ENCODE data around the gene KLRF1.

The KLRF1 gene

DNA sequence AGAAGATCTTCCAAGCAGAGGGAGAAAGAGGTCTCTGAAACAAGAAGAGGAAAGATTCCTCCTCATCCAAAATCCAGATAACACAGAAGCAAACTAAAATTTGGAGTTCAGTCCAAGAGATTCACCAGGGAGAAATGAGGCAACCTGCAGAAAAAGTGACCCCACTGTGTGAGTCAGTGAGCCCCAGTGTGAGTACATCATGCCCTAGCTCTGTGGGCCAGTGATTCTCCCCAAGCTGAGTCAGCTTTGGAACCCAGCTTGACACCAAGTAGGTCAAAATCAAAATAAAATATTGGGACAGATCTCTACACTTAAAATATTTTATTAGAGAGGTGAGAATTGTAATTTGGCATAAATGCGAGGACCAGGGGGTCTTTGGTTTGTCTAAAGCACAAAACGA is 24.6 kb downstream of the KLRF1 start:
- no peaks in the 10 kb centered on the region for H3K9me3 ChIP-seq (ENCODE audit: low read length)
- no peaks in the 10 kb centered on the region for H3K4me1 ChIP-seq (ENCODE audit: insufficient read depth, low read length, severe bottlenecking)
- H4K20me1 ChIP-seq (ENCODE audit: insufficient read depth, low read length), result no peaks in the 10 kb centered on the region
- TF ChIP-seq EZH2 (IDR thresholded peaks at IDR 0.05; ENCODE audit: borderline replicate concordance, low read length), result no peak
- TF ChIP-seq, protein P1, sequence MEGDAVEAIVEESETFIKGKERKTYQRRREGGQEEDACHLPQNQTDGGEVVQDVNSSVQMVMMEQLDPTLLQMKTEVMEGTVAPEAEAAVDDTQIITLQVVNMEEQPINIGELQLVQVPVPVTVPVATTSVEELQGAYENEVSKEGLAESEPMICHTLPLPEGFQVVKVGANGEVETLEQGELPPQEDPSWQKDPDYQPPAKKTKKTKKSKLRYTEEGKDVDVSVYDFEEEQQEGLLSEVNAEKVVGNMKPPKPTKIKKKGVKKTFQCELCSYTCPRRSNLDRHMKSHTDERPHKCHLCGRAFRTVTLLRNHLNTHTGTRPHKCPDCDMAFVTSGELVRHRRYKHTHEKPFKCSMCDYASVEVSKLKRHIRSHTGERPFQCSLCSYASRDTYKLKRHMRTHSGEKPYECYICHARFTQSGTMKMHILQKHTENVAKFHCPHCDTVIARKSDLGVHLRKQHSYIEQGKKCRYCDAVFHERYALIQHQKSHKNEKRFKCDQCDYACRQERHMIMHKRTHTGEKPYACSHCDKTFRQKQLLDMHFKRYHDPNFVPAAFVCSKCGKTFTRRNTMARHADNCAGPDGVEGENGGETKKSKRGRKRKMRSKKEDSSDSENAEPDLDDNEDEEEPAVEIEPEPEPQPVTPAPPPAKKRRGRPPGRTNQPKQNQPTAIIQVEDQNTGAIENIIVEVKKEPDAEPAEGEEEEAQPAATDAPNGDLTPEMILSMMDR (IDR thresholded peaks at IDR 0.05; ENCODE audit: low read length), result no peak
- H2AFZ ChIP-seq (ENCODE audit: low read length), result no peak overlapping the region
- no peaks in the 10 kb centered on the region for H3K79me2 ChIP-seq (ENCODE audit: insufficient read depth, low read length)
- H3K27ac ChIP-seq (ENCODE audit: low read depth, low read length, poor library complexity, severe bottlenecking), result no peak overlapping the region
- no peak overlapping the region for H3K9ac ChIP-seq (ENCODE audit: low read length)
- H3F3A ChIP-seq (ENCODE audit: insufficient read depth, low read length), result no peaks in the 10 kb centered on the region
- H3K27me3 ChIP-seq (ENCODE audit: insufficient read depth, low read length), result no peaks in the 10 kb centered on the region
- no peak overlapping the region for H3K4me3 ChIP-seq (ENCODE audit: low read depth, low read length, poor library complexity, severe bottlenecking)
- H3K36me3 ChIP-seq (ENCODE audit: insufficient read depth, low read length), result no peaks in the 10 kb centered on the region
- no peak overlapping the region for H3K4me2 ChIP-seq (ENCODE audit: low read length)
- no peaks in the 10 kb centered on the region for H3K9me2 ChIP-seq (ENCODE audit: low read depth, low read length)

GRCh38 chr12:9856151-9856550 is 28.9 kb downstream of the KLRF1 start:
- no peaks in the 10 kb centered on the region for H3K27me3 ChIP-seq (ENCODE audit: insufficient read depth, low read length)
- no peak overlapping the region for H2AFZ ChIP-seq (ENCODE audit: low read length)
- H3K4me2 ChIP-seq (ENCODE audit: low read length), result no peak overlapping the region
- H3K4me3 ChIP-seq (ENCODE audit: low read depth, low read length, poor library complexity, severe bottlenecking), result no peak overlapping the region
- H3K9ac ChIP-seq (ENCODE audit: low read length), result no peak overlapping the region
- no peak overlapping the region for H3K27ac ChIP-seq (ENCODE audit: low read depth, low read length, poor library complexity, severe bottlenecking)
- no peaks in the 10 kb centered on the region for H3K9me3 ChIP-seq (ENCODE audit: low read length)
- H3K9me2 ChIP-seq (ENCODE audit: low read depth, low read length), result no peaks in the 10 kb centered on the region
- H3K36me3 ChIP-seq (ENCODE audit: insufficient read depth, low read length), result no peaks in the 10 kb centered on the region
- no peaks in the 10 kb centered on the region for H4K20me1 ChIP-seq (ENCODE audit: insufficient read depth, low read length)
- H3K79me2 ChIP-seq (ENCODE audit: insufficient read depth, low read length), result no peaks in the 10 kb centered on the region
- H3K4me1 ChIP-seq (ENCODE audit: insufficient read depth, low read length, severe bottlenecking), result no peaks in the 10 kb centered on the region
- H3F3A ChIP-seq (ENCODE audit: insufficient read depth, low read length), result no peaks in the 10 kb centered on the region
- TF ChIP-seq, protein P1 (IDR thresholded peaks at IDR 0.05; ENCODE audit: low read length), result no peak
- TF ChIP-seq EZH2 (IDR thresholded peaks at IDR 0.05; ENCODE audit: borderline replicate concordance, low read length), result no peak

GRCh38 chr12:9856894-9857293 is 29.6 kb downstream of the KLRF1 start:
- no peaks in the 10 kb centered on the region for H3K79me2 ChIP-seq (ENCODE audit: insufficient read depth, low read length)
- no peak for TF ChIP-seq EZH2 (IDR thresholded peaks at IDR 0.05; ENCODE audit: borderline replicate concordance, low read length)
- TF ChIP-seq, protein P1 (IDR thresholded peaks at IDR 0.05; ENCODE audit: low read length), result no peak
- no peaks in the 10 kb centered on the region for H3K27me3 ChIP-seq (ENCODE audit: insufficient read depth, low read length)
- no peaks in the 10 kb centered on the region for H3K9me2 ChIP-seq (ENCODE audit: low read depth, low read length)
- H4K20me1 ChIP-seq (ENCODE audit: insufficient read depth, low read length), result no peaks in the 10 kb centered on the region
- H3K9ac ChIP-seq (ENCODE audit: low read length), result no peak overlapping the region
- H3K27ac ChIP-seq (ENCODE audit: low read depth, low read length, poor library complexity, severe bottlenecking), result no peak overlapping the region
- no peaks in the 10 kb centered on the region for H3F3A ChIP-seq (ENCODE audit: insufficient read depth, low read length)
- no peak overlapping the region for H3K4me2 ChIP-seq (ENCODE audit: low read length)
- H3K36me3 ChIP-seq (ENCODE audit: insufficient read depth, low read length), result no peaks in the 10 kb centered on the region
- no peak overlapping the region for H2AFZ ChIP-seq (ENCODE audit: low read length)
- no peaks in the 10 kb centered on the region for H3K4me1 ChIP-seq (ENCODE audit: insufficient read depth, low read length, severe bottlenecking)
- no peaks in the 10 kb centered on the region for H3K9me3 ChIP-seq (ENCODE audit: low read length)
- no peak overlapping the region for H3K4me3 ChIP-seq (ENCODE audit: low read depth, low read length, poor library complexity, severe bottlenecking)

All from OCI-LY1 (cell line).